SK-N-MC (cell line): ENCODE data around the gene PODNL1.

Source experiments
- EZH2 ChIP-seq: fragments of 200-600 bp; sonication (generic); IDR thresholded peaks from one replicate; pipeline ENCODE4 v1.6.1; 2017; ENCODE audit warnings: antibody characterized with exemption
- POLR2AphosphoS5 ChIP-seq: IDR thresholded peaks from 2 replicates; pipeline ENCODE4 v1.6.1; 2012; ENCODE audit warnings: mild to moderate bottlenecking, low read depth, low read length, borderline replicate concordance

DNA sequence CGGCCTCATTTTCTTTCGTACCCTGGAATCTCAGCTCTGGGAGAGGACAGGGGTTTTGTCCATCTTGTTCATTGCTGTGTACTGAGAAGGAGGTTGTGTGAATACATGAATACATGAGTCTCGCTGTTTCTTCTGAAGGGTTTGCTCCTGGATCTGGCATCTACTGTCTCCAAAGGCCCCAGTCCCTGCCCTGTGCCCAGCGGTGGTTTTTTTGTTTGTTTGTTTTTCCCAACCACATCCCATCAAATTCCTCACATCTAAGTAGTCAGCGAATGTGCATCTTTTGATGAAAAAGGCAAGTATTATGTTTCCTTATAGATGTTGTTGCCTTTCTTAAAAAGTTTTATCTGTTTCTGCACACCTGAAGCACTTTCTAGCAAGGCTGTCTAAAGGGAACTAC lies 26.6 kb upstream of the PODNL1 start:
- TF ChIP-seq EZH2, result no peak
- no peak for TF ChIP-seq POLR2AphosphoS5
